GM18508 (cell line): ENCODE data around the gene KCNQ5.
A peak's percentile ranks its signal among the peaks of the same experiment; 100 is the strongest.

ENCODE experiments used
- ATAC-seq: cut with Tn5 transposase; IDR thresholded peaks from one replicate; pipeline ENCODE4 v1.9.1; 2021; ENCODE audit warnings: moderate number of reproducible peaks; ENCODE audit not compliant: insufficient read depth, unreplicated experiment

Gene KCNQ5

GRCh38 chr6:73078908-73079610 is 457.2 kb downstream of the KCNQ5 start:
- ATAC-seq = no peak

- ATAC-seq = no peak
Measured at GRCh38 chr6:73079611-73079955, 457.7 kb downstream of the KCNQ5 start.

- ATAC-seq = peak; percentile 78
Measured at GRCh38 chr6:73079978-73080377, 458.1 kb downstream of the KCNQ5 start.

- no peak for ATAC-seq
Measured at GRCh38 chr6:73081955-73082354, 460.1 kb downstream of the KCNQ5 start.

- no peak for ATAC-seq
Measured at GRCh38 chr6:73083886-73084285, 462.0 kb downstream of the KCNQ5 start.

- ATAC-seq = peak; percentile 45
Measured at GRCh38 chr6:73085443-73085871, 463.6 kb downstream of the KCNQ5 start.

- ATAC-seq = no peak
Measured at GRCh38 chr6:73086726-73087125, 464.9 kb downstream of the KCNQ5 start.

GRCh38 chr6:73088138-73088813 is 466.4 kb downstream of the KCNQ5 start:
- ATAC-seq = peak; percentile 52

GRCh38 chr6:73104921-73105320 is 483.1 kb downstream of the KCNQ5 start:
- ATAC-seq = no peak

GRCh38 chr6:73107016-73107415 is 485.2 kb downstream of the KCNQ5 start:
- no peak for ATAC-seq

GRCh38 chr6:73108949-73109348 is 487.1 kb downstream of the KCNQ5 start:
- no peak for ATAC-seq

GRCh38 chr6:73109659-73110058 is 487.8 kb downstream of the KCNQ5 start:
- no peak for ATAC-seq

GRCh38 chr6:73116330-73116729 is 494.5 kb downstream of the KCNQ5 start:
- ATAC-seq = no peak

- no peak for ATAC-seq
Measured at GRCh38 chr6:73121421-73121993, 499.6 kb downstream of the KCNQ5 start.

- ATAC-seq = peak; percentile 69
Measured at GRCh38 chr6:73123632-73124329, 501.9 kb downstream of the KCNQ5 start.

- peak; percentile 96 for ATAC-seq
Measured at GRCh38 chr6:73129653-73130443, 508.0 kb downstream of the KCNQ5 start.

- ATAC-seq = no peak
Measured at GRCh38 chr6:73131706-73132105, 509.8 kb downstream of the KCNQ5 start.

- ATAC-seq = no peak
Measured at GRCh38 chr6:73134588-73134987, 512.7 kb downstream of the KCNQ5 start.

- ATAC-seq = no peak
Measured at GRCh38 chr6:73139681-73140383, 518.0 kb downstream of the KCNQ5 start.

GRCh38 chr6:73143551-73143950 is 521.7 kb downstream of the KCNQ5 start:
- ATAC-seq = no peak
